ENCODE results near the gene PARD3. TPM values are rescaled to one million over a fixed set of nuclear protein-coding genes. Genes with fewer than 3 reads are reported as not detected.

The PARD3 gene
- total RNA-seq, 6 donors from 2014 or later, result 30.6 to 108 (median 50.6) TPM

GRCh38 chr10:34699904-34700517, 115.1 kb downstream of the PARD3 start:
- Histone ChIP-seq H3K27ac (no peak overlapping the region), H3K36me3 (no peaks in the 10 kb centered on the region), H3K27me3 (no peaks in the 10 kb centered on the region), H3K4me1 (peaks cover 30 to 60% (median 50%) of the 10 kb centered on the region in 4 donors), H3K9me3 (no peaks in the 10 kb centered on the region), H3K4me3 (no peak overlapping the region)
- WGBS, 2 donors, result 81% methylated on average over 4 of the region's 4 CpGs
- ATAC-seq (ENCODE audit: low FRiP score in 2 of 2) (no peak), DNase-seq (no peak)
- TF ChIP-seq EP300 (IDR thresholded peaks at IDR 0.05) (no peak), CTCF (IDR thresholded peaks at IDR 0.05) (no peak), POLR2AphosphoS5 (IDR thresholded peaks at IDR 0.05) (no peak), POLR2A (IDR thresholded peaks at IDR 0.05) (no peak)

DNA sequence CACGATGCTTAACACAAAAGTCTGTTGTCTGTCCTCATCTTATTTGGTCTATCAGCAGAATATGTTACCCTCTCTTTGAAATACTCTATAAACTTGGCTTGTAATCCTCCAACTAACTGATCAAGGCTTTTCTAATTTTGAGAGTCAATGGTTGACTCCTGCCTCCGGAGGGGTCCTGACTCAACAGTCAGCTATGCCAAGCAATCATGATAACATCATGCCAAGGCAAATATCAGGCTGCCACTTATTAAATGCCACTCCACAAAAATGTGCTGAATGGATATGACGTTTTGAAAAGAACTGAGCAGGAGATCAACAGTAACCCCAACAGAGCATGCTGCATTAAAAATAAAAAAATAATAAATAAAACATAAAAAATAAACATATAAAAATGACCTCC, 116.1 kb downstream of the PARD3 start:
- WGBS, 2 donors, result 38 to 56% methylated on average over 3 of the region's 3 CpGs
- H3K27ac ChIP-seq, result peak overlapping the region in 3 of 4 donors; percentile 10 to 49 (median 22)

DNA sequence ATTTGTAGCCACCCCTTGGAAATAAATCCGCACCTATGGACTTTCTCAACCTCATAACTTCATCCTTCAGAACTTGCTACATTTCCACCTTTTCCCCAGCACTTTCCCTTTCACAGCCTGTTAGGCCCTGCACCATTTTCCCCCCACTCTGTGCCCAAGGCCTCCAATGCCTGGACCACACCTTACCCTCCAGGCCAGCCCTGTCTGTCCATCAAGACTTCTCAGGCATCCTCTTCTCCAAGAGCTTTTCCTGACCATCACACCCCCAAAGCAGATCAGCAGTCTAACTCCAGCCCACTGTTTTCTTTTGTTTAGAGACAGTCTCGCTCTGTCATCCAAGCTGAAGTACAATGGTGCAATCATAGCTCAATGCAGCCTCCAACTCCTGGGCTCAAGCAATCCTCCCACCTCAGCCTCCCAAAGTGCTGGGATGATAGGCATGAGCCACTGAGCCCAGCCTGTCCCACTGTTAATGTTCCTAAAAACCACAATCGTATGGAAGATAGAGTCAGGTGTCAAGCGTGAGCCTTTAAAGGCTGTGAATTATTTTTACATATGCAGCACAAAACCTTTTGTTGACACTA, 116.8 kb downstream of the PARD3 start:
- Histone ChIP-seq H3K9me3 (no peaks in the 10 kb centered on the region), H3K27me3 (no peaks in the 10 kb centered on the region), H3K27ac (peak overlapping the region in 3 of 4 donors; percentile 4 to 49 (median 10)), H3K36me3 (no peaks in the 10 kb centered on the region), H3K4me3 (no peak overlapping the region), H3K4me1 (peaks cover 21 to 57% (median 43%) of the 10 kb centered on the region in 4 donors)
- TF ChIP-seq POLR2AphosphoS5 (IDR thresholded peaks at IDR 0.05), result no peak
- TF ChIP-seq EP300 (IDR thresholded peaks at IDR 0.05), result no peak
- TF ChIP-seq CTCF (IDR thresholded peaks at IDR 0.05), result no peak
- TF ChIP-seq POLR2A (IDR thresholded peaks at IDR 0.05), result no peak
- WGBS, 2 donors, result 97 to 99% methylated on average over 4 of the region's 4 CpGs
- DNase-seq, result no peak
- no peak for ATAC-seq (ENCODE audit: low FRiP score in 2 of 2)

More for the DNA sequence above, 116.1 kb downstream of the PARD3 start:
- peaks cover 23 to 59% (median 43%) of the 10 kb centered on the region in 4 donors for H3K4me1 ChIP-seq
- no peaks in the 10 kb centered on the region for H3K9me3 ChIP-seq
- H3K27me3 ChIP-seq, result no peaks in the 10 kb centered on the region
- H3K4me3 ChIP-seq, result no peak overlapping the region
- TF ChIP-seq EP300 (IDR thresholded peaks at IDR 0.05) (peak in 1 of 4 donors; percentile 55), POLR2AphosphoS5 (IDR thresholded peaks at IDR 0.05) (no peak)
- no peaks in the 10 kb centered on the region for H3K36me3 ChIP-seq
- ATAC-seq (ENCODE audit: low FRiP score in 2 of 2), result peak in 1 of 2 donors; percentile 61
- peak in 1 of 2 donors; percentile 50 for DNase-seq

GRCh38 chr10:34697351-34698247, 117.5 kb downstream of the PARD3 start:
- no peaks in the 10 kb centered on the region for H3K9me3 ChIP-seq

More at GRCh38 chr10:34697351-34698247, 117.5 kb downstream of the PARD3 start:
- Histone ChIP-seq H3K4me3 (no peak overlapping the region), H3K36me3 (no peaks in the 10 kb centered on the region), H3K27me3 (no peaks in the 10 kb centered on the region), H3K4me1 (peaks cover 21 to 51% (median 38%) of the 10 kb centered on the region in 4 donors), H3K27ac (no peak overlapping the region)
- ATAC-seq (ENCODE audit: low FRiP score in 2 of 2) (no peak), DNase-seq (no peak)
- TF ChIP-seq POLR2AphosphoS5 (IDR thresholded peaks at IDR 0.05) (no peak), EP300 (IDR thresholded peaks at IDR 0.05) (no peak), CTCF (IDR thresholded peaks at IDR 0.05) (no peak), POLR2A (IDR thresholded peaks at IDR 0.05) (no peak)
- 68 to 71% methylated on average over 5 of the region's 5 CpGs for WGBS, 2 donors
